ENCODE results near the gene EPHA2. TPM values are rescaled to one million over a fixed set of nuclear protein-coding genes. Genes with fewer than 3 reads are reported as not detected.

The EPHA2 gene
- total RNA-seq, 1 experiment from 2014 or later, result 263 TPM

GRCh38 chr1:16156848-16157495, 1.1 kb upstream of the EPHA2 start:
- Histone ChIP-seq H3K27ac (ENCODE audit: low read length) (peak overlapping the region; percentile 100), H3K27me3 (ENCODE audit: control insufficient read depth, insufficient read depth, low read length) (no peaks in the 10 kb centered on the region), H3K9me3 (ENCODE audit: control insufficient read depth, insufficient read depth, low read depth, low read length) (no peaks in the 10 kb centered on the region), H3K36me3 (ENCODE audit: control insufficient read depth, insufficient read depth, low read length) (peaks cover 4% of the 10 kb centered on the region), H3K4me1 (ENCODE audit: control insufficient read depth, insufficient read depth, low read length) (peaks cover 43% of the 10 kb centered on the region), H3K4me3 (ENCODE audit: low read depth in 2 of 2, low read length in 2 of 2) (peak overlapping the region; percentile 91 to 93)
- intact Hi-C loops (cut with micrococcal nuclease; ENCODE audit: unreplicated experiment), result no loop called here
- ChIA-PET POLR2A (interaction anchor here (0.7 to 1.6 kb wide), 4 partner anchors 8 to 23 kb away, joined by 3 to 7 read pairs (median 3); no protein-coding TSS in a partner anchor), CTCF (interaction anchor here (0.7 to 1.0 kb wide), 3 partner anchors 21 to 32 kb away, joined by 3 to 7 read pairs (median 3); no protein-coding TSS in a partner anchor)
- no peak for DNase-seq (ENCODE audit: low read depth, low spot score)
- BruUV-seq (replicated peaks), result no TSS peak
- in situ Hi-C loops (cut with HindIII; ENCODE audit: low pct_unique_long_range_greater_than_20kb, low sequenced_read_pairs), result no loop called here
- ATAC-seq, result peak; percentile 25
- TF ChIP-seq, protein P1, sequence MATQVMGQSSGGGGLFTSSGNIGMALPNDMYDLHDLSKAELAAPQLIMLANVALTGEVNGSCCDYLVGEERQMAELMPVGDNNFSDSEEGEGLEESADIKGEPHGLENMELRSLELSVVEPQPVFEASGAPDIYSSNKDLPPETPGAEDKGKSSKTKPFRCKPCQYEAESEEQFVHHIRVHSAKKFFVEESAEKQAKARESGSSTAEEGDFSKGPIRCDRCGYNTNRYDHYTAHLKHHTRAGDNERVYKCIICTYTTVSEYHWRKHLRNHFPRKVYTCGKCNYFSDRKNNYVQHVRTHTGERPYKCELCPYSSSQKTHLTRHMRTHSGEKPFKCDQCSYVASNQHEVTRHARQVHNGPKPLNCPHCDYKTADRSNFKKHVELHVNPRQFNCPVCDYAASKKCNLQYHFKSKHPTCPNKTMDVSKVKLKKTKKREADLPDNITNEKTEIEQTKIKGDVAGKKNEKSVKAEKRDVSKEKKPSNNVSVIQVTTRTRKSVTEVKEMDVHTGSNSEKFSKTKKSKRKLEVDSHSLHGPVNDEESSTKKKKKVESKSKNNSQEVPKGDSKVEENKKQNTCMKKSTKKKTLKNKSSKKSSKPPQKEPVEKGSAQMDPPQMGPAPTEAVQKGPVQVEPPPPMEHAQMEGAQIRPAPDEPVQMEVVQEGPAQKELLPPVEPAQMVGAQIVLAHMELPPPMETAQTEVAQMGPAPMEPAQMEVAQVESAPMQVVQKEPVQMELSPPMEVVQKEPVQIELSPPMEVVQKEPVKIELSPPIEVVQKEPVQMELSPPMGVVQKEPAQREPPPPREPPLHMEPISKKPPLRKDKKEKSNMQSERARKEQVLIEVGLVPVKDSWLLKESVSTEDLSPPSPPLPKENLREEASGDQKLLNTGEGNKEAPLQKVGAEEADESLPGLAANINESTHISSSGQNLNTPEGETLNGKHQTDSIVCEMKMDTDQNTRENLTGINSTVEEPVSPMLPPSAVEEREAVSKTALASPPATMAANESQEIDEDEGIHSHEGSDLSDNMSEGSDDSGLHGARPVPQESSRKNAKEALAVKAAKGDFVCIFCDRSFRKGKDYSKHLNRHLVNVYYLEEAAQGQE (IDR thresholded peaks at IDR 0.05; ENCODE audit: insufficient read depth in 1 of 2, low read depth in 2 of 2, low read length in 1 of 2), result no peak
- no peak; the same call in 1 of the 2 replicates for TF ChIP-seq POLR2AphosphoS5 (IDR thresholded peaks at IDR 0.05; ENCODE audit: low read depth, low read length)
- TF ChIP-seq TCF7L2 (IDR thresholded peaks at IDR 0.05; ENCODE audit: low read depth, low read length), result no peak
- TF ChIP-seq SIN3A (IDR thresholded peaks at IDR 0.05; ENCODE audit: borderline replicate concordance, insufficient read depth, low read depth, low read length), result no peak
- TF ChIP-seq CTCF (IDR thresholded peaks at IDR 0.05), result no peak

GRCh38 chr1:16153999-16154673, 1.7 kb downstream of the EPHA2 start:
- POLR2A ChIA-PET, result interaction anchor here (0.5 to 0.7 kb wide), 5 partner anchors 8 to 80 kb away, joined by 3 to 9 read pairs (median 4); no protein-coding TSS in a partner anchor
- Histone ChIP-seq H3K27ac (ENCODE audit: low read length) (peak overlapping the region; percentile 100), H3K4me3 (ENCODE audit: low read depth in 2 of 2, low read length in 2 of 2) (peak overlapping the region; percentile 91 to 93), H3K9me3 (ENCODE audit: control insufficient read depth, insufficient read depth, low read depth, low read length) (no peaks in the 10 kb centered on the region), H3K27me3 (ENCODE audit: control insufficient read depth, insufficient read depth, low read length) (no peaks in the 10 kb centered on the region), H3K36me3 (ENCODE audit: control insufficient read depth, insufficient read depth, low read length) (peaks cover 11% of the 10 kb centered on the region), H3K4me1 (ENCODE audit: control insufficient read depth, insufficient read depth, low read length) (peaks cover 56% of the 10 kb centered on the region)
- ATAC-seq (no peak), DNase-seq (ENCODE audit: low read depth, low spot score) (no peak)
- TF ChIP-seq, protein P1 (IDR thresholded peaks at IDR 0.05; ENCODE audit: insufficient read depth in 1 of 2, low read depth in 2 of 2, low read length in 1 of 2), result no peak
- TF ChIP-seq POLR2AphosphoS5 (IDR thresholded peaks at IDR 0.05; ENCODE audit: low read depth, low read length), result no peak
- no peak for TF ChIP-seq SIN3A (IDR thresholded peaks at IDR 0.05; ENCODE audit: borderline replicate concordance, insufficient read depth, low read depth, low read length)
- TF ChIP-seq CTCF (IDR thresholded peaks at IDR 0.05), result no peak
- TF ChIP-seq TCF7L2 (IDR thresholded peaks at IDR 0.05; ENCODE audit: low read depth, low read length), result no peak
- BruUV-seq (replicated peaks), result no TSS peak
- CTCF ChIA-PET, result interaction anchor here (0.6 to 0.7 kb wide), 3 partner anchors 9 to 146 kb away, joined by 3 to 14 read pairs (median 7); no protein-coding TSS in a partner anchor
- intact Hi-C loops (cut with micrococcal nuclease; ENCODE audit: unreplicated experiment), result no loop called here
- in situ Hi-C loops (cut with HindIII; ENCODE audit: low pct_unique_long_range_greater_than_20kb, low sequenced_read_pairs), result no loop called here
